PC-9 (cell line): ENCODE data around the gene ZRANB1.

Experiments used
- CTCF ChIP-seq: fragments of 200-600 bp; sonication (generic); conservative IDR thresholded peaks from 2 replicates; pipeline ENCODE4 v1.6.1; 2017; ENCODE audit warnings: mixed run types, antibody characterized with exemption, mild to moderate bottlenecking, moderate library complexity
- EZH2 ChIP-seq: fragments of 200-600 bp; sonication (generic); IDR thresholded peaks from 2 replicates; pipeline ENCODE4 v1.8.0; 2017; ENCODE audit warnings: antibody characterized with exemption, low read depth

- TF ChIP-seq CTCF (no peak), EZH2 (no peak)
These were observed 84.4 kb downstream of the ZRANB1 start for GRCh38 chr10:125026036-125026931.
